Measurements from ENCODE around the gene CCDC33.

The CCDC33 gene

GRCh38 chr15:74290645-74291044 is 54.5 kb downstream of the CCDC33 start:
- peak in 1 of 3 experiments; percentile 54 for DNase-seq

- peak; percentile 75 to 99 (median 96) for DNase-seq
Observed at GRCh38 chr15:74291101-74292071, 55.3 kb downstream of the CCDC33 start.

DNA sequence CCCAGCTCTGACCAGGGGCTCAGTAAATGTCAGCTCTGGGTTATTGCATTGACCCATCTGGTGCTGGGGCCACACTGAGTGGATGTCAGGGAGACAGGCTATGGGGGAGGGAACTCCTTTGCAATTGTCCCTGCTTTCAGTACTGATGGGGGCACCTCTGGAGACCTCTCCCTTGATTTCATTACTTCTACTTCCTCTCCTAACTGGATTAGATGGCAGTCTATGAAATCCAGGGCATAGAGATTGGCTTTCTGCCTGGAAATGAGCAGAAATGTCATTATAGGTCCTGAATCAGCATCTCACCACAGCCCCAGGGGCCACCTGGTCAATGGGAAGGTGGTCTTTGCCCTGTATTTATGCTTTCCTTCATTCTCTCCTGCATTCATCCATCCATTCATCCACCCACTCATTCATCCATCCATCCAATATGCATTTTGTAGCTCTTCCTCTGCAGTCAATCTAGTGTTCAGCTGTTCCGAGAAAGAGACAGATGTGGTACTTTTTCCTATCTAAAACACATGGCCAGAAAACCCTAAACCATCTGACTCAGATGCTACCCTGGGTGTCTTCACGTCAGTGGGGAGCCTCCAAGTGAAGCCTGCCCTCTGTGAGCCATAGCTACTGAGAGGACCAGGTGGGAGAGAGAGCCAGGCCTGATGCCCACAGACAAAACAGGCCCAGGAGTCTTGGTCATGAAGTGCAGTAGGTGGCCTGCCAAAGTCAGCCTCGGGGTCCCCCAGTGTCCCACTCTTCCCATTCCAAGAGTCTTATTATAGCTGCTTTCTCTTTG is 57.1 kb downstream of the CCDC33 start:
- no peak for DNase-seq

- peak; percentile 47 to 75 (median 65) for DNase-seq
Observed at GRCh38 chr15:74294010-74294409, 57.9 kb downstream of the CCDC33 start.

GRCh38 chr15:74295800-74296199 is 59.7 kb downstream of the CCDC33 start:
- no peak for DNase-seq

DNA sequence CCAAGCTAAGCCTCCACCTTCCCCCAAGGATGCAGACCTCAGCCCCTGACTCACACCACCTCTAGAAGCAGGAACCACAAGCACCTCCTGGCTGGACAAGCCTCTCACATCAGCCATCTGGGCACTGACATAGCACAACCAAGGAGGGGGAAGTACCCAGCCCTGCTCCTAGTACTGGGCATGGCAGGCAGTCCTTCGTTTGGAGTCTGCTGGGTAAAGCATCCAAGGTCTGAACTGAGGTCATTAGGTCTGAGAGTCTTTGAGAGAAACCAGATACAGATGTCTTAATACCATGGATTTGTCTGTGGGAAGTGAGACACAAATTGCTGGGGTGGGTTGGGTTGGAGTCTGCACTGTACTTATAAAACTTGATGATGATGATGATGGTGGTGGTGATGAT is 61.8 kb downstream of the CCDC33 start:
- DNase-seq, result no peak

- peak in 2 of 3 experiments; percentile 52 to 81 for DNase-seq
Observed at GRCh38 chr15:74300057-74300795, 64.1 kb downstream of the CCDC33 start.

DNA sequence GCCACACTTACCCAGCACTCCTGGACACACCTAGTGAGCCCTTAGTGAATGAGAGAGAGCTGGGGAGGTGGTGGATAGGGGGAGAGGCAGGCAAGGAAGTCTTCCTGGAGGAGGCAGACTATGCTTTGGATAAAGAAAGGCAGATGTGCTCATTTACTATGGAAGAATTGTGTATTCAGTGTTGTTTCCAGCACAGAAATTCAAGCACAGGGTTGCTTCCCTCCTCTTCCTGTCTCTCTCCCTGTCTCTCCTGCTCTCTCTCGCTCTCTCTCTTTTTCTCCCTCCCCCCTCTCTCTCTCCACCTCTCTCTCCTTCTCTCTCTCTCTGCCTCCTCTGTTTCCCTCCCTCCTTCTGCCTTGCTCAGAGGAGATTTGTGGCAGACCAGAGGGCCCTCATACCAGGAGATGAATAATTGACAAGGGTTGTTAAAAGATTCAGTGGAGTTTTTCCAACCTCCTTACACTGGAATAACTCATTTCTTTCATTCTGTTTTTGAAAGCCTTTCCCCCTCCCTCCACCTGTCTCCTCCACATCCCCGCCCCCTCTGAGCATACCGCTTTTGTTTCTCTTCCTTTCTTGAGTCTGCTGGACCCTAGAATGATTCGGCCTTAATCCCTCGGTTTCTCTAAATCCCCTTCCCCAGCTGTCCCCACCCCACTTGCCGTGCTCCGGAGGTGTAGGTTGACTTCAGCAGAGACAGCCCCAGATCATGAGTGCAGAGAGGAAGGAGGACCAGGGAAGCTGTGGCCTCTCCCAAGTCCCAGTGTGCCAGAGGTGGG is 65.6 kb downstream of the CCDC33 start:
- DNase-seq, result no peak

DNA sequence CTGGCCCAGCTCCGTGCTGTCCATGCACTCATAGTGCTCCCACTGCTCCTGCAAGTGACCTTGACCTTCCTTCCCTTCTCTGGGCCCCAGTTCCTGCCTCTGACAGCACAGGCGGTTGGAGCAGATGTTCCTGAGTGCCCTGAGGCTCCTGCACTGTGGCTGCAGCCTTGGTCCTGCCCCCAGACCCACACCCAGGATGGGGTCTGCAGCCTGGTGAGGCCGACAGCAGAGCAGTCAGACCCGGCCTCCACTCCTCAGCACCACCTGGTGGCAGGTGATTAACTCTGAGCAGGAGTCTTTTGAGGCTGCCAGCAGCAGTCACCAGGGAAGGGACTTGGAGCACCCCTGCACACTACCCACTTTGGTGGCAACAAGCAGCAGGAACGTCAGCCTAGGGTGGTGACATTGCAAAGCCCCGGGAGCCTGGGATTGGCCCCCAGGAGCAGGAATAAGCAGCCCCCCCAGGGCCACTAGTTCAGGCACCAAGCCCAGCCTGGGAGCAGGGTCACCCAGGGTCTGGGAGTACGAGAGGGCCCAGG is 66.8 kb downstream of the CCDC33 start:
- DNase-seq, result peak; percentile 68 to 88 (median 76)

DNA sequence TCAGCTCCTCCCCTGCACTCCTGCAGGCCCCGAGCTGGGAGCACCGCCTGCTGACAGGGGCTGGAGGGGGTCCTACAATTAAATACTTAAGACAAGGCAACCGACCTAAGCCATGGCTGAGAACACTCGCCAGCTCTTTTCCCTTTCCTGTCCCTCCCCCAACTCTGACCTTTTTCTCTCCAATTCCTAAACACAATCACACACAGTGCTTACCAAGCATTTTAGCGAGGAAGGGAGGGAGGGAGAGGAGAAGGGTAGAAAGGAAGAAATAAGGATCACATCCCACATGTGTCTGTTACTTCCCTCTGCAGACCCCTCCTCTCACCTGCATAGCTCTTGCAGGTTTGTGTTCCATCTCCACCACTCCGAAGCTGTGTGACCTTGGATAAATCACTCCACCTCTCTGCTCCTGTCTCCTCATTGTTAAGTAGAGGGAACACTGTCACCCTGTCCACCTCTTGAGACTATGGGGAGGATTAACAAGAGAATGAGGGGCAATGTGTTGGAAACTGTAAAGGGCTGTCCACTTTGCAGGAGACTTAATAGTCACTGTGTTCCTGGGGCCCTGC is 67.7 kb downstream of the CCDC33 start:
- peak in 1 of 3 experiments; percentile 69 for DNase-seq

DNA sequence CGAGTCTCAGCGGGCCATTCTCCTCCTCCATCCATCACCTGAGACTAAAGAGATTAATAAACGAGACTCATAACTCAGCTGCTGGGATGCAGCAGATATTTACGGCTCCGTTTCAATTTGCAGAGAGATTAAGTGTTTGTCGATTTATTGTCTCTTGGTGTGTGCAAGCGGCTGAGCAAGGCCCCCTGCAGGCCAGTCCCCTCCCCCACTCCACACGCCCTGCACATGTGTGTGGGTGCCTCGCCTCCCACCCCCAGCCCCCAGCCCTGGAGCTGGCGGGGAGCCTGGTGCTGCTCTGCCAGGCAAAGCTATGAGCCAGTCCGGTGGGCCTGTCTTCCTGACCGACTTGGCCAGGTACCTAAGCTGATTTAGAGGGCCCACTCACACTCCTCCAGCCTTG is 68.3 kb downstream of the CCDC33 start:
- peak; percentile 13 to 93 (median 80) for DNase-seq

DNA sequence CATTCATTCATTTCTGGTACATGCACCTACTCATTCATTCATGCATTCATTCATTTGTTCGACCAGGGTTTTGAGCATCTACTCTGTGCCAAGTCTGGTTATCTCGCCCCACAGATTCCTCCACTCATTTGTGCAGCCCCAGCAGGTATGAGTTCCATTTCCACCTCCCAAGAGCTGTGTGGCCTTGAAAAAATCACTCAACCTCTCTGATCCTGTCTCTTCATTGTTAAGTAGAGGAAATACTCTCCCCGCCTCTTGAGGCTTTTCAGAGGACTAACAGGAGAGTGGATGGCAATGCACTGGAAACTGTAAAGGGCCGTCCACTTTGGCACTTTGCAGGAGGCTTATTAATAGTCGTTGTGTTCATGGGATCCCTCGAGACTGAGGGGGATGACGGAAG is 69.6 kb downstream of the CCDC33 start:
- DNase-seq, result no peak

GRCh38 chr15:74306781-74307217 is 70.7 kb downstream of the CCDC33 start:
- DNase-seq, result peak in 1 of 3 experiments; percentile 60

DNA sequence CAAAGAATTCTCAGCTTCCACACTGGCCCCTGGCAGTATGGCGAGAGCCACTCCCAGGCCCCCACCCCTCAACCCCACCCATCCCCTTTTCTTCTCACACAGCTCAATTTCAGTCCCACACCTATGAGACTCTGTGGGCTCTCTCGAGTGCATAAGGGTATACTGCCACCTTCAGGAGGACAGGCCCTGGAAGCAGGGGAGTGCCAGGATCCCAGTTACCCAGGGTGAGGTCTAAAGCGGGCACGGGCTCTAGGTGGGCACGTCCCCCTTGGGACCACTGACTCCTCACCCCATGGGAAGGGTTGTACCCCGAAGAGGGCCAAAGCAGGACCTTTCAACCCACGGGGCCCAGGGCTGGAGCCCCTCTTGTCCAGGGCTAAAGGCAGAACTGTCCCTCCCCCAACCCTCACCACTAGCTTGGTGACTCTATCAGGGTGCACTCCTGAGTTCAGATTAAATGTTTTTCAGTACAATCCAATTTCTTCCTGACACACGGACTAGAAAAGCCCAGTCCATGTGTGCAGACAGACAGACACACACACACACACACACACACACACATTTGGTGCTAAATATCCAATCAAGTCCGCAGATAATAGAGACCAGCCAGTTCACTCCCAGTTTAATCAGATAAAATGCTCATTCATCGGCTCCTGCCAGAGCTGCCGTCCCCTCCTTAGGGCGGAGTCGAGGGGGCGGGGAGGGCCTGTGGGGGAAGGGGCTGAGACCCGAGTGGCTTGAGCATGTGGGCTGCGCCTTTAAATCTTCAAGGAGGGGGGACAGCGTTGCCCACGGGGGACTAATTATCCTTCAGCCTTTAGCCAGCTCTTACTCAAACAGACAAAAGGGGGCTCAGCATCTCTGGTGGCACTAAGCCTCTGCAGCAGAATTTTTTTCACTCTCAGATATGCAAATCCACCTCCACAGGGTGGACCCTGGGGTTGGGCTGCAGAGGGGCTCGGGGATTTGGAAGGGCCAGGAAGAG is 72.0 kb downstream of the CCDC33 start:
- peak; percentile 87 to 97 (median 92) for DNase-seq

DNA sequence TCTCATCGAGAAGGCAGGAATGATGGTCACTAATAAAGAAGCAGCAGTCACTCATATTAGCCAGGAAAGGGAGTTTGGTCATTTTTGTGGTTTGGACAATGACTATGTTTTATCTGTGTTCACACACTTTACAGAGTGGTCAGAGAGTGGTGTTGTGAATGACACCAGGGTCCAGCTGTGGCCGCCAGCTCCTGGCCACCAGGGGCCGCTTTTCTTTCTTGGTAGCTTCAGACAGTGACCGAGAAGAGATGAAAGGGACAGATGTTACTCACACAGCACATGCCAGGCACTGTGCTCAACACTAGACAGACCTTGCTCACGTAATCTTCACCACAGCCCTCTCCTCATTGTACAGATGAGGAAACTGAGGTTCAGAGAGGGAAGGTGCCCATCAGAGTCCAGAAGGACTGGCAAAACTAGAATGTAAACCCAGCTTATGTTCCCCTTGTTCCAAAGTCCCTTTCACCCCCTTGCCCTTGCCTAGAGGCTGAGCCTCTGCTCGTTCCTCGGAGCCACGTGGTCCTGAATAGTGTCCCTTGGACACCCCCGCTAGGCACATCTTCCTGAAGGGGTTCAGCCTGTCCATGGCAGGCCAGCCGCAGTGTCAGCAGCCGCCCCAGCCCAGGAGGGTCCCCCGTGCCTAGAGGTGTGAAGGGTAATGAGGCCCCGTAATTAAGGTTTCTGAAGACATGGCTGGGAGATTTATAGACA is 75.8 kb downstream of the CCDC33 start:
- peak; percentile 77 to 95 (median 89) for DNase-seq

DNA sequence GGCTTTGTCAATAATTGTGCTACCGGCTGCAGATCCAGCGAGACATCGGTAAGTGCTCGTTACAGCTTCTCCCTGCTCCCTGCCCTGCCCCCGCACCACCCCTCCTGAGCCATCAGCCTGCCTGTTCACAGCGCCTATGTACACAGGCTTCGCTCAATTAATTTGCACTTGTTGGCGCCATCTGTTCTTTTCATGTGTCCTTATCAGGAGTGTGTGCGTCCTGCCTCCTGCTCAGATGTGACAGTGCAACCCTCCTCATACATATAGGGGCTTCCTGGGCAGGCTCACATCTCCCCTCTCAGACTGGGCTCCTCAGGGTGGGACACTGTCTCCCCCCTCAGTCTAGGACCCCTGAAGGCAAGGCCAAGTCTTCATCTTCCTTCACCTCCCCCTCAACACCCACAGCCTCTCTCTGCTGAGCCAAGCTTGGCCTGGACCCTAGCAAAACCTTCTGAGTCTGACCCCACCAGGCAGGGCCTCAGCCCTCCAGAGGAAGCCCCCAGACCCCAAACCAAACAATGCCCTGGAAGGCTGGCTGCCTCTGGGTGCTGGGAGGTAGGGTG is 76.4 kb downstream of the CCDC33 start:
- DNase-seq, result peak; percentile 94 to 99 (median 98)

- no peak for DNase-seq
Observed at GRCh38 chr15:74313889-74314288, 77.8 kb downstream of the CCDC33 start.

DNA sequence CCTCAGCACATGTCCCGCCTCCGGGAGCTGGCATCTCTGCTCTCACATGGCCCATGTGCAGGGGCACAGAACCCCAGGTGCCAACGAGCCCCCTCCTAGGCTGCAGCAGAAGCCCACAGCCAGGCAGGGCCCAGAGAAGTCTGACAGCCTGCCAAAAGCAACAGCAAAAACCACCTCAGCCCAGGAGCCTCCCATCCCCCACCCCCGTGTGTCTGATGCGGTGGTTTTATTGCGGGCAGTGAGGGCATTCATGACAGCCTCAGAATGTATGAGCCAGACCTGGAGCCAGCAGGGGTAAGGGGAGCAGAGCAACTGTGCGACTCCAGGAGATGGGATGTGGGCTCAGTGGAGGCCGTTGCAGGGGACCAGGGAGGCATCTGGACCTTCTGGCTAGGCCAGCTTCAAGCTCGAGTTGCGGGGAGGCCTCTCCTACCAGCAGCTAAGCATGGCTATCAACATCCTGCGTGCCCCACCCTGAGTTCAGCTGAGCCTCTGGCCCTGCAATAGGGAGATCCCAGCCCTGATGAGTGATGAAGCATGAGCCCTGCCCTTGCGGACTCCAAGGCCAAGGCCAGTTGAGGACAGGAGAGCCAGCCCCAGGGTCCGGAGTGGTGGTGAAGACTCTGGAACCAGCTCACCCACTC is 78.8 kb downstream of the CCDC33 start:
- DNase-seq, result peak in 2 of 3 experiments; percentile 31 to 33
